Activated effector memory CD4-positive, alpha-beta T cell treated with Interleukin-2 at 50 U/mL for 16 hours (primary cell): Measurements from ENCODE around the gene PGC.

Source experiments
- DNase-seq: peaks from one replicate; pipeline ENCODE4 v3.0.0-alpha.2; 2020

Gene PGC

DNA sequence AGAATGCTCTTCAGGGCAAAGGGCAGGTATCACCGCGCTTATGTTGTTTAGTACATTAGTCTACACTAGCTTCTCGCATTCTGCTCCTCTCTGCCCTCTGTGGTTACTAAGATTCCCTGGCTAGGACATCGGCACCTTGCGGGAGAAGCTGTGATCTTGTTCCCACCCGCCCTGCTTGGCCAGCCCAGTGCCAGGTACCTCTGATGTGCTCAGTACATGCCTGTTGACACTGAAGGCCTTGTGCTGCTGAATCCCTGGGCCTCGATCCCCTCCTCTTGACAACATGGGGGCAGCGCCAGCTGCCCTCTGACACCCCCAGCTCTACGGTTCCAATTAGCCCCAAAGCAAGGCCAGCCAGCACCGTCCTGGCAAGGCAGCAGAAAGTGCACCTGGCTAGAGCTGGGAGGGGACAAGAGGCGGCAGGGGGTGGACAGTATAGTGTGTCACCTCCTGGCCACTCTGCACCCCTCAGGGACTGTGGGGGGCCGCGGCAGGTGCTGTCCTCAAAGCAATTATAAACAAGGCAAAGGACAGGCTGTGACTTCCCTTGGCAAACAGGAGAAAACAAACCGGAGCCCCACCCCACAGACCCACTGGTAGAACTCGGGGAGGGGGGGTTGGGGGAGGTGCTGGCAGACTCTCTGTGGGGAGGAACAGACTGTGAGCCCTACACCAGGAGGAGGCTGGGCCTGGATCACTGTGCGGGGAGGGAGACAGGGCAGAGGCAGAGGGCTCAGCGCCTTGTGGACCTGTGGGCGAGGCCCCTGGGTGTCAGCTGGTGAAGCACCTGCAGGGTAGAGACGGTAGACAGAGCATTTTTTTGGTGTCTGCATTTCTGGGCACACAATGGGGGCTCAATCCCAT is 18.9 kb downstream of the PGC start:
- no peak for DNase-seq

DNA sequence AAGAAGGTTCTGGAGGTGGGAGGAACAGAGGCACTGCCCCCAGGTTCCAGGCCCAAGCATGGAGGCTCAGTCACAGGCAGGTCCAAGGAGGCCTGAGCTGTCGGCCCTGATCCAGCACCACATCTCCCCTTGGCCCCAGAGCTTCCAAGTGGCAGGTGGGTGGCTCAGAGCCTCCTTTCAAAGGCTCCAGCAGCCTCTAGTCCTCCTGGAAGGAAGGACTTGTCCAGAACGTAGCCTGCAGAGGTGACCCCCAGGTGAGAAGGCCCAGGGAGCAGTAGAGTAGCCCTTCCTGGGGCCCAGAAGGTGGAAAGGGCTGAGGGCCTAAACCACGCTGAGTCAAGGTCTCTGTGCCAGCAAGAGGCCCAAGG is 19.5 kb downstream of the PGC start:
- DNase-seq: no peak

DNA sequence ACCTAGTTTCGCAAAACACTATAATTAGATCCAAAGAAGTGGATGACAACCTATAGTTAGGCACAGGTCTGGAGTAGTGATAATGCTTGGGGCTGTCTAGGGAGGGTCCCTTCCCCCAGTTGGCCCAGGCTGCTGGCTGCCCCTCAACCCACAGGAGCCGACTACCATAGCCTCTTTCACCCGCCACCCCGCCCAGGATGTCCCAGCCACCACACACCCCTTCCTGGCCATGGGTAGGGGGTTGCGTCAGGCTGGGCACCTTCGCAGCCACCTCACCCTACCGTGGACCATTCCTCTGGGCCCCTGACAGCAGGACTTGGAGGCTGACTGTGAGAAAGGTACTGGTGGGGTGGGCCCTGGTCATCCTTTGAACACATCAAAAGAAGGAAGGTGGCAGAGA is 20.3 kb downstream of the PGC start:
- DNase-seq: no peak

DNA sequence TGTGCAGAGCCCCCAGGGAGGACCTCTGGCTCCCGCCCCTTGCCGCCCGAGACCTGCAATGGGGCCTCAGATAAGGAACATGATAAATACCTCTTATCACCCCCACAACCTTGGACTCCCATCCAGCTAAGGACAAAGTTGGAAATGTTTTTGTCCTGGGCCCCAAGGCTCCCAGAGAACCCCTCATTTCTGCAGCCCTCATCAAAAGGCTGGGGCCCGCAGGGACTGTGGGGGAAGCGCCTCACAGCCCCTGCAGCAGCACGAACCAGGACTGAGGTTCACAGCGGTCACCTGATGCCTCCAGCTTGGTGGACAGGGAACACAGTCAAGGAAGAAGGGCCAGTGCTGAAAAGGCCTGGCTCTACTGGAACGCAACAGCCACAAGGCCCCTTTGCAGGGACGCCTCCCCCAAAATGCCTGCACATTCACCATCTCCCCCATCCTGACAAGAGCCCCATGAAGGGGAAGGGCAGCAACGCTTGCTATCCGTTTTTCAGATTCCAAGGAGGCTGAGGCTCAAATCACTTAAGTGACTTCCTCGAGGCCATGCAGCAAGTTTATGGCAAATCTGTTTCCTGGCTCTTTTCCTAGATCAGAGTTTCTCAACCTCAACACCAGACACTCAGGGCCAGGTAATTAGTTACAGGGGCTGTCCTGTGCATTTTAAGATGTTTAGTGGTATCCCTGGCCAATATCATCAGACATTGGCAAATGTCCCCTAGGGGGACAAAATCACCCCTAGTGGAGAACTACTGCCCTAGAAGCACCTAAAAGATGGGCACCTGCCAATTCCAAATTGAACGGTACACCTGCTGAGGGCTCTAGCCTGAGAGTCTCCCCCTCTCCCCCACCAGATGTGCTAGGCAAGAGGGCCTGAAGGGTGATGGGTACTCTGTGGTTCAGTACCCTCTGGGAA is 22.4 kb downstream of the PGC start:
- DNase-seq: no peak

DNA sequence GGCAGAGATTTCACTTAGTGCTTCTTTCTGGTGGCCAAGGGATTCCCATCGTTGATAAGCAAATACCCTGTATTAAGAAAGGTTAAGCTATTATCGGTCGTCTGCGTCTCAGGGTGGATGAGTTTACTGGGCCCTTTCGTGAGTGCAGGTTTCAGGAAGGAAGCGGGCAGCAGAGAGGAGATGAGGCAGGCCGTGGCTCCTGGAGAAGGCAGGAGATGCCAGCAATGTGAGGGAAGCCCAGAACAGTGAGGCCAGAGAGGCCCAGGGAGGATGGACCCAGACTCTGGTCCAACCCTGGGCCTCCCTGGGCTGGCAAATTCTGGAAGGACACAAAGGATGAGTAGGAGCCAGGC is 23.0 kb downstream of the PGC start:
- DNase-seq: no peak

DNA sequence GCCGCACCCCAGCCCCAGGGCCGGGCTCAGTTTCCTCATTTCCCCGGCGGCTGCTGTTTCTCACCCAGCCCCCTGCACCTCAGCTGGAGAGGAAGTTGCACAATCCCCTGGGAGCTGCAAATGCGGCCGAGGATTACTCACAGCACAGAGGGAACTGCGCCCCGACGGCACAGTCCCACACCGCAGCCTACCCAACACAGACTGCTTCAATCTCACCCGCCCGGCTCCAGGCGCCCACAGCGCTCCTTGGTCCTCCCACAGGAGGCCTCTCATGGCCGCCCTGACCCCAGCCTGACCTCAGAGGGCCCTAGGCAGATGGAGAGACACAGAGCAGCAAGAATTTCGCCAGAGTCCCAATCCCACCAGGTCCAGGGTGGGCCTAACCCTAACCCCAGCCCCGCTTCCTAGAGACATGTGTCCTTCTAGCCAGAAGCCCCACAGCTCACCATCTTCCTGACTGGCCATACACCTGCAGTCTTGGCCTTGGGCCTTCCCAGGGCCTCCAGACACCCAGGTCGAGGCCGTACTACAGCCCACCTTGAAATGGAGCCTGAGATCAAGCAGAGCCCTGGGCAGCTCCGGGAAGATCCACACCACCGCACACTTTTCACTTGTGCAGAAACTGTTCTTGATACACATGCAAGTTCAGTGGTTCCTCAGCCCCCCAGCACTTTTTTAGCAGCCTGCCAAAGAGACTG is 23.5 kb downstream of the PGC start:
- DNase-seq: no peak

DNA sequence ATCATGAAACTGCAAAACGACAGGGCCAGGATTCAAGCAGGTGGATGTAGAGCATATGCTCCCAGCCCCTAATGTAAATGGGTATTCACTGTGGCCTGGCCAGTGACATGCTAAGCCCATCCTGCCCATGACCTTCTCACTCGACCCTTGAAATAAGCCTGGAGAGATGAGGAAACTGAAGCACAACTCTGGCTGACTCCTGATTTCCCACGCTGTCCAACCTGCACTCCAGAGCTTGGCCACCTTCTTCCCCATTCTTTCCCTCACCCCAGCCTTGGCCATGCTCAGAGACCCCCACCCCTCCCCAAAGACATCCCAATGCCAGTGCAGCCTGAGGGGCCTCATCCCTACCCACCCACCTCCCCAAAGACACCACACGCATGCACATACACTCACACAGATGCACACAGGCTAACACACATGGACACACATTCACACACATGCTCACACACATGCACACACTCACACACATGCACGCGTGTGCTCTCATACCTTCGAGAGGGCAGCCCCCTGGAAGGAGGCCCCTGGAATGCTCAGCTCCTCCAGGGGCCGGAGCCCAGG is 24.1 kb downstream of the PGC start:
- no peak for DNase-seq

DNA sequence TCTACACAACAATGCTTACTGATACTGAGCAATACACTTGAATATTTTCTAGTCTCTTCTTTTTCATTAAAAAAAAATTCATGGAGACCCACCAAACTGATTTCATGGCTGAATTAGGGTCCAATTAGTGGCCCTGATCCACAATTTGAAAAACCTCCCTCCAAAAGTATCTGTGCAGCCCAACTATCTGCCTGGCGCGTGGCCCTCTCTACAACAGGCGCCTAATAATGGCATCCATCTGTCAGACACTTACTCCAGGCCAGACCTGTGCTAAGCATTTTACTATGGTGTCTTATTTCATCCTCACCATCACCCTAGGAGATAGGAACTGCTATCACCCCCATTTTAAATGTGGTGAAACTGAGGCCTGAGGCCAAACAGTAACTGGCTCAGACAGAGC is 25.8 kb downstream of the PGC start:
- no peak for DNase-seq

DNA sequence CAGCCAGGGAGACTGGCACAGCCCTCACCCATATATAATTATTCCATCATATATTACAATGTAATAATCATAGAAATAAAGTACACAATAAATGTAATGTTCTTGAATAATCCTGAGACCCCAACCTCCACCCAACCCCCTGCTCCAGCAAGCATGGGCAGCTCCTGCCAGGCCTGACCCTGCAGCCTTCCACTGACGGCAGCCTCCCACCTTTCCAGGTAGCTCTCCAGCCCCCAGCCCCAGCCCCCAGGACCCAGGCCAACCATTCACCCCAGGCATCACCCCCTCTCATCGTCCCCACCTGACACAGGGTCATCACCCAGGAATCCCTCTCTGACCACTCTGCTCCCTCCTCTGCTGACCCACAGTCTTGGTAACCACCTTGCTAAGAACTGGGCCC is 26.4 kb downstream of the PGC start:
- DNase-seq: no peak

DNA sequence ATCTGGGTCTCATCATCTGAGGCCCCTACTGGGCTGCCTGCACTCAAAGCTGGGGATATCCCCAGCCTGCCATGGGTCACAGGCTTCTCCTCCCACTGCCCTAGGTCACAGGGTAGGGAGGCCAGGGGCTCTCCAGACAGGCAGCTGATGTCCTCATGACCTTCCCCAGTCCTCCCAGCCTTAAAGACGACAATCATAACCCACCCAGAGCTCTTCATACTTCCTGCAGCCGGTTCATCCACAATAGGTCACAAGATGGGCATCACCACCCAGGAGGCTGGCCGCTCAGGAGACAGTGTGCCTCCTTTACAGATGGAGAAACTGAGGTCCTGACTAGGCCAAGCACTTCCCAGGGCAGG is 27.0 kb downstream of the PGC start:
- DNase-seq: no peak

DNA sequence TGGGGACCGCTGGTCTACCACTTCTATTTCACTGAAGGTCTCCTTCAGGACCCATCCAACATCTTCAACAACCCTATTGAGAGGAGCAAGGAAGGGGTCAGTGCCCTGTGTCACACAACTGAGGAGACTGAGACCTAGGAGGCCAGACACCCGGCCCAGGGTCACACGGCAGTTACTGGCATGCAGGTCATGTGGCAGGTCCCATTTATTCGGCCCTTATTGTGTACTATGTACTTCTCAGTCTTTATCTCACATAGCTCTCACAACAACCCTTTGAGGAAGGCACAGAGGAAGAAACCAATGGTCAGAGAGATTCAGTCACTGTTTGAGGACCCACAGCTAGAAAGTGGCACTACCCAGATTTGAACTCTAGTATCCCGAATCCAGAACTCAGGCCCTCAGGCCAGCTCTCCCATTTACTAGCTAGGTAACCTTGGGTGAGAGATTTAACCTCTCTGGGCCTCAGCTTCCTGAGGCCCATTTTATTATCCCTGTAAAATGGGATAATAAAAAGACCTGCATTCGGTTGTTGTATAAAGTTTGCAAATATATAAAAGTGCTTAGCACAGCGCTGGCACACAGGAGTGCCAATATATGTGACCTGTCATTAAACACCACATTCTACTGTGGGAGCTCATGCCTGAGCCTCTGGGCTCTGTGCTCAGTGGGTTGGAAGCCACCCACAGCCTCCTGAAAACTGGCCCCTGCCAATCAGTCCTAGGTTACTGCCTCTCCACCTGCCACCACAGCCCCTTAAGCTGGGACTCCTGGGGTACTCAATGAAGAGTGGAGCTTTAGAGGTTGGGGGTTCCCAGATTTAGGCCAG is 27.5 kb downstream of the PGC start:
- no peak for DNase-seq

DNA sequence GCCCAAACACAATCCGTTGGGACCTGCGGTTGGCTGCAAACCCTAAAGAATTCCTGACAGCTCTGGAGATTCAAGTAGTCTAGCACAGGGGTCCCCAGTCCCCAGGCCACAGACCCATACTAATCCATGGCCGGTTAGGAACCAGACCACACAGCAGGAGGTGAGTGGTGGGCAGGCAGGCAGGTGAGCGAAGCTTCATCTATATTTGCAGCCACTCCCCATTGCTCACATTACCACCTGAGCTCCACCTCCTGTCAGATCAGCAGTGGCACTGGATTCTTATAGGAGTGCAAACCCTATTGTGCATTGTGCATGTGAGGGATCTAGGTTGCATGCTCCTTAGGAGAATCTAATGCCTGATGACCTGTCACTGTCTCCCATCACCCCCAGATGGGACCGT is 28.4 kb downstream of the PGC start:
- no peak for DNase-seq

DNA sequence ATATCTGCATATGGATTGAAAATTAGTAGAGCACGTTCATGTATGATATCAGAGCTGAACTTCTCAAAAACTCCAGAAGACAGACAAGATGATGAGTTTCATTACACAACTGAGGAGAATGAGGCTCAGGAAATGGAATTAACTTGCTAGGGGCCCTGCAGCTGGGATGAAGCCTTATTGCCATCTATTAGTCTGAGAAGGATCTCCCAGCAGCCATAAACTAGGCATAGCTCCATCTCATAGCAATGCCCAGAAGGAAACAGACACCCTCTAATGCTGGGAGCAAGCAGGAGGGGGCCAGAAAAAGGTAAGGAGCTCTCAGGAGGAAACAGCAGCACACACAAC is 29.8 kb downstream of the PGC start:
- DNase-seq: no peak

DNA sequence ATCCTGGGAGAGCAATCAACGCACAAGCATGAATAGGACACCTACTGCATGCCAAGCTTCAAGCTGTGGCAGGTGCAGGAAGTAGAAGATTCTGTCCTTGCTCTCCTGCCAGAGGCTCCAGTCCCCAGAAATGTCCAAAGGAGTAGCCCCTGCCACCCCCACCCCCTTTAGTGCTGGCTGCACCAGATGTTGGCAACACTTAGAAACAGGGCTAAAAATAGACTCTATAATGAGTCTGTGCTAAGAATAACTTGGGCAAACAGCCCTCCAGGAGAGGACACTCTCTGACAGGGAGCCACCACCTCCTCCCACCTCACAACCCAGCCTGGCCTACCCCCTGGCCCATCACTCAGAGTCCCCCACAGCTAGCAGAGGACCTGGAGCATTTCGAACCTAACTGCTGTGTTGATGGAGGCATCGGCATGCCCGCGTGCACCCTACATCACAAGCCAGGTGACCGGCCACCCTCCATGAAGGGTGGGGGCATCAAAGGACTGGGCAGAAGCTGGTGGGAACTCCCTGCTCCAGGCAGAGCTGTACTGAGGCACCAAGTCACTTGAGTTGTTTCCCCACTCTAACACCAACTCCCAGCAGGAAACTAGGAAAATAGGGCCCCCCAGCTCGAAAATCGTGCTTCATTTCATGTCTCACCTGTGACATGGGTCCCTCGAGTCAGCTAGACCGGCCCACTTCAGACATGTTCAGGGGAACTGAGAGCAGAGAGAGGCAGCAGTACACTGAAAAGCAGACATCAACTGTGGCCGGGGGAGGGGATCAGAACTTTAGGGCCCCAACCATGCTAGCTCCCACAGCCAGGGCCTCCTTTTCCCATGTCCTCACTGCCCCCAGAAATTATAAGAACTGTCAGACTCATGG is 30.4 kb downstream of the PGC start:
- DNase-seq: no peak

DNA sequence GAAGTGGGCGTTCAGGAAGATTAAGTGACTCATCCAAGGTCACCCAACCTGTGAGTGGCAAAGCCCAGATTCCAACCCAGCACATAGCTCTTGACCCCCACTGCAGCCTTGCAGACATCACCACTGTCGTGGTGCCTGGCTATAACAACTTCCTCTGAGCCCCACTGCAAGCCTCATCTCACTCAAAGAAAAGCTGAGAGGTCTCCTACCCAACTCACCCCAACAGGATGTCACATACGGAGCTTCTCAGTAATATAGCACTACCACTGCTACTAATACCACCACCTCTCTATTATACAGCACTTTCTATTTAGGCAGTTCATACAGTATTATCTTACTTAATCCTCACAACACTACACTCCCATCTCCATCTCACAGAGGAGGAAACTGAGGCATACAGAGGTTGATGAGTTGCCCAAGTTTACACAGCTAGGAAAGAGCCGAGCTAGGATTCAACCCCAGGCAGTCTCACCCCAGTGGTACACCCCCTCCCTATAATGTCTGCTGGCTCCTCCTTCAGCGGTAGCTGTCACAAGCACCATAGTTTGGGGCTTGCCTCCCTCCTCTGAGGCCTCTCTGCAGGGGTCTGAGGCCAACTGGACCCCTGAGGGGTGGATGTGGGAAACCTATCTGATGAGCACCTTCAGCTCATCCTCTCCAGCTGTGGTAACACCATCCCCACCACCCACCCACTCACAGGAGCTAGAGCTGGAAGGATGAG is 31.2 kb downstream of the PGC start:
- DNase-seq: no peak

DNA sequence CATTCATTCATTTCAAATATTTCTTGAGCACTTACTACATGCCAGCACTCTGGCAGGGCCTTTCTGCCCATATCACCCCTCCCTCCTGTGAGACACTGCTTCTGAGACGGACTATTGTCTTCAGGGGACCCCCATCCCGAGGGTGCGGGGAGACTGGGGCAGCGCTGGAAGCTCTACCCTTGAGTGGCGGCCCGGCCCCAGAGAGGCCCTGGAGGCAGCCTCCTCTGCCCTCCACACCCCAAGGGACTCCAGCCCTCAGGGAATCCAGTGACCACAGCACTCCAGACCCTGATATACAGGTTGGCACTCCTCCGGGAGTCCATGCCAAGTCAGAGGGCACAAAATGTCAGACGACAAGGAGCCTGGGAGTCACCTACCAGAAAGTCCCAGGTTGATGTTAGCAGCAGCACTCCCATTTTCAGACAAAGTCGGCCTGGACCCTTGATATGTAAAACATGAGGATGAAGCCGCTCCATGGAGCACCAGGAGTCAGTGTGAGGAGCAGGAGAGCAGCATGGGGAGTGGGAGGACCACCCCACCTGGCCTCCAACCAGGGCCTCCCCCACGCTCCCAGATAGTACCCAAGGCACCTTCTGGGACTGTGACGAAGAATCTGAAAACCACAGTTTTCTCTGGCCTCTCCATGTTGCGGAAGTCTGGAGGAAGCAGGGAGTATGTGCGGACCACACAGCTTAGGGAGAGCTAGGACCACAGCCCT is 32.5 kb downstream of the PGC start:
- no peak for DNase-seq

DNA sequence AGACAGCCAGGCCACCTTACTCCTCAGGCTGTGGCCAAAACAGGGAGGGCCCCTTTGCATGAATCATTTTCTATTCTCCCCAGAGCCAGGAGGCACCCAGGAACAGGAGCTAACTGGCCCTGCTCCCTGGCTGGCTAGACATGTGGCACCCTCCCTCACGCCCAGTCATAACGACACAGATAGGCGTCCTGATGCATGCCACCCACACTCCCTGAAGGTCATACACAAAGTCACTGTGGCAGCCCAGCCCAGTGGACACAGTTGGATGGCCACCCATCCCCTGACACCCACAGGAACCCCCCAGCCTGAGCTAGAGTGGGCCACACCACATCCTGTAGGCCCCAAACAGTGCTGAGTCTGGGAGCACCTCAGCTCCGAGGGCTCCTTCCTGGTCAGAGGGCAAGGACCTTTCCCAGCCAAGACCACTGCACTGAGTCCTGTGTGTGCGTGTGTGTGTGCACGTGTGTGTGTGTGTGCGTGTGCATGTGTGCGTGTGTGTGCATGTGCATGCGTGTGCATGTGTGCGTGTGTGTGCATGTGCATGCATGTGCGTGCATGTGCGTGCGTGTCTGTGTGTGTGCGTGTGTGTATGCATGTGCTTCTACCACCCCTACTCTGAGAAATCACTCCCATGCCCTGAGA is 33.4 kb downstream of the PGC start:
- DNase-seq: no peak

DNA sequence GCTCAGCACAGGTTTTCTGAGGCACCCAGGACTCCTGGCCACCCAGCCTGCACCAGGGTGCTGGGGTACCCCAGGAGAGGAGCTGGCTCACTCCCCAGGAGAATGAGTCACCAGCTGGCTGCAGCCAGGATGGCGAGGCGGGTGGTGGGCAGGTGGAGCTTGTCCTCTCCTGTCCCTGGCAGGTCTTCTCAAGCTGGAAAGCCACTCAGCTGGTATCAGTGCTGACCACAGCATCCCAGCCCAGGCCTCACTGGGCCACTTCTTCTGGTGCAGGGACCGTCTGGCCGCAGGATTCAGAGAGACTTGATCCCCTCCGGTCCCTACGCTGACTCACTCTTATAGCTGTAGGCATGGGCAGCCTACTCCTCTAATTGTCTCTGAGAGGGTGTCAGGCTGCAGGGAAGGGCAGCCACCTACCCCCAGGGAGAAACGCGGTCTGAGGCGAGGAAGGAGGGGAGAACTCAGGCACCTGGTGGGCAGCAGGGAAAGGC is 34.0 kb downstream of the PGC start:
- no peak for DNase-seq

DNA sequence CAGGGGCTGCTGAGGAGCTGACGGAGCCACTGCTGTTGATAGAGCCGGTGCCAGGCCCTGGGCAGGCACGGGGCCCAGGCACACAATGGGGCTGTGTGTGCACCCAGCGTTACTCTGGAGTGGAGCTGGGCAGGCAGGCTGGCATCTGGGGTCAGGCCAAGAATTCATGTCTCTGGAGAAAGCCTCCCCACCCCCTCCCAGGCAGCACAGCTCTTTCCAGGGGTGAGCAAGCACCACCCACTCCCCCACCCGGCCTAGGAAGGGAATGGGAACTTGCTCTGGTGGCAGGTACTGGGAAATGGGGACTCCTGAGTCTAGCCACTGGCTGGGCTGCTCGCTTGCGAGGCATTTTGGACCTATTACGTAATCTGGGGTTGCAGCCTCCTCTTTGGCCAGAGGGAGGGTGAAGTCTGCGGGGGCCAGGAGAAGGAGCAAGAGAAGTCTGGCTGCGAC is 34.5 kb downstream of the PGC start:
- no peak for DNase-seq
